Measurements from ENCODE around the gene SIGLEC9.
A peak's percentile ranks its signal among the peaks of the same experiment; 100 is the strongest.

Gene SIGLEC9

DNA sequence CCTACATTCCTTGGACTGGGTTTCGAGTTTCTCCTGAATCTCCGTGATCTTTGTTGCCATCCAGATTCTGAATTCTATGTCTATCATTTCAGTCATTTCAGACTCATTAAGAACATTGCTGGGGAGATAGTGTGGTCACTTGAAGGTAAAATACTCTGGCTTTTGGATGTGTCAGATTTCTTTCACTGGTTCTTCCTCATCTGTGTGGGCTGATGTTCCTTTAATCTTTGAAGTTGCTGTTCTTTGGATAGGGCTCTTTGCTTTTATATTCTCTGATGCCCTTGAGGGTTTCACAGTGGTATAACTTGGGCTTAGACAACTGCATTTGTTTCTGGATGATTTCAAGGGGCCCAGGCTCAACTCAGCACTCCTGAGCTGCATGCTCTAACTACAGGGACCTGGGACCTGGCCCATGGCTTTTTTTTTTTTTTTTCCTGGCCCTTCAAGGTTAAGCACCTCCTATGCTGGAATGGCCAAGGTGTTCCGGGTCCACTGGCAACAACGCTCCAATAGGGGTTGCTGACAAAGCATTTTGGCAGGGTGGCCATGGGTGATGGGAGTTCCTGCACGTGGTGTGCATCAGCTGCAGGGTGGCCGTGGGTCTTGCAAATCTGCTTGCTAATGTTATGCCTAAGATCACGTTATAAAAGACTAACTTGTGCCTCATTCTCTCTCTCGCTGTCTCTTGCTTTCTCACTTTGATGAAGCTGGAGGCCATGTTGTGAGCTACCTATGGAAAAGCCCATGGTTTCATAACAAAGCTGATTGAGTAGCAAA lies 11.5 kb downstream of the SIGLEC9 start:
- no peaks in the 10 kb centered on the region for H3K36me3 ChIP-seq
- H3K4me3 ChIP-seq: no peak overlapping the region
- H3K27me3 ChIP-seq: peaks cover 0 to 17% of the 10 kb centered on the region in 2 donors
- TF ChIP-seq CTCF (IDR thresholded peaks at IDR 0.05): no peak
- H3K9me3 ChIP-seq: no peaks in the 10 kb centered on the region
- peak in 1 of 2 donors; percentile 59 for DNase-seq
- peaks cover 0 to 3% (median 0%) of the 10 kb centered on the region in 4 donors for H3K4me1 ChIP-seq
- intact Hi-C loops (cut with DNase I; ENCODE audit: low total_unique reads): no loop called here
- H3K27ac ChIP-seq: no peak overlapping the region

DNA sequence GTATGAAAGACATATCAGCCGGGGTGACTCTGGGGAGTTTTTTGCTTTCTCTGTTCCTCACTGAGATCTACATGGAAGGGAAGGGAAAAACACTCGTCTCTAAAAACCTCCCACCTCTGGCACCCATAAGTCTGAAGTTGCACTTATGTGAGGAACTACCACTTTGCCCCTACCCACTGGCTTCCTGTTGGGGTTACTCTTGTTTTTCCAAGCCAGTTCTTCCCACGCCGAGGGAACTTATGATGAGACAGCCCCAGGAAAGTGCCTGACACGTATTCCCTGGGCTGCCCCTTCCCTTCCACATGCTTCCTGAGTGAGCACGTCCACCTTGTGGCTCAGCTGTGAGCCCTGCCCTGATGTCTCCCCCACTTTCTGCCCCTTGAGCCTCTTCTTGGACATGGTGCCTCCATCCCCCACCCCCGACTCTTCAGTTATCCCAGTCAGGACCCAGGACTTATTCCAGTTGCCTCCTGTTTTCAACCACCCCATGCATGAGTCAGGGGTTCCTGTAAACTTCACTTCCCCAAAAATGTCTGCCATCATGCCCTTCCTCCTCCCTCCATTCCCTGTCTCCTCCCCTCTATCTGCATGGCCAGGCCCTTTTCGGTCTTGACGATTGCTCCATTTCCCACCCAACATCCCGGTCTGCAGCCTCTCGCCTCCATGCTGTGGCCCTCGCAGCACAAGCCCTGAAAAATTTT lies 12.3 kb downstream of the SIGLEC9 start:
- intact Hi-C loops (cut with DNase I; ENCODE audit: low total_unique reads): no loop called here
- TF ChIP-seq CTCF (IDR thresholded peaks at IDR 0.05): no peak
- H3K4me1 ChIP-seq: peaks cover 0 to 3% (median 0%) of the 10 kb centered on the region in 4 donors

DNA sequence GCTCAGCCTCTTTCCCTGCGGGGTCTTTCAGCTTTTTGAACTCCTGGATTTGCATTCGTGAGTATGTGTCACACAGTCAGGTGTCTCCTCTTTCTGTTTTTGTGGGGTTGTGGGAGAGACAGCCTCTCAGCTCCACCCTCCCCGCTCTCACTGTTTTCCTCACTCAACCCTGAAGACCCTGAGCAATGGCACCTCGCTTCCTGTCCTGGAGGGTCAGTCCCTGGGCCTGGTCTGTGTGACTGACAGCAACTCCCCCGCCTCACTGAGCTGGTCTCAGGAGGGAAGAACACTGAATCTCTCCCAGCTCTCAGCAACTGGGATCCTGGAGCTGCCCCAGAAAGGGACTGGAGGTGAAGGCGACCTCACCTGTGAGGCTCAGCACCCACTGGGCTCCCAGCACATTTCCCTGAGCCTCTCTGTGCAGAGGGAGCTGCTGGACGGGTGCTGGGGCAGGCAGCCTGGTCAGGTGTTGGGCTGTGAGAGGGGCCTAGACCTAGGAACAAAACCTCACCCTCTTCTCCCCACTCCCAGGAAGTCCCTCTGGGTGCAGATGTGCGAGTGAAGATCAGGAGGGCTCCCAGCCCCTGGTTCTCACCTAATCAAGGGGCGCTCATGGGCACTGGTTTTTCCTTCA lies 13.2 kb downstream of the SIGLEC9 start:
- Histone ChIP-seq H3K27me3 (peaks cover 0 to 28% of the 10 kb centered on the region in 2 donors), H3K36me3 (no peaks in the 10 kb centered on the region), H3K4me3 (no peak overlapping the region), H3K4me1 (no peaks in the 10 kb centered on the region), H3K9me3 (no peaks in the 10 kb centered on the region), H3K27ac (no peak overlapping the region)
- no peak for TF ChIP-seq CTCF (IDR thresholded peaks at IDR 0.05)
- intact Hi-C loops (cut with DNase I; ENCODE audit: low total_unique reads): no loop called here
- DNase-seq: peak in 1 of 2 donors; percentile 27

More for the DNA sequence above, 12.3 kb downstream of the SIGLEC9 start:
- H3K36me3 ChIP-seq: no peaks in the 10 kb centered on the region
- H3K9me3 ChIP-seq: no peaks in the 10 kb centered on the region
- H3K27me3 ChIP-seq: peaks cover 0 to 24% of the 10 kb centered on the region in 2 donors
- H3K27ac ChIP-seq: no peak overlapping the region
- DNase-seq: peak; percentile 52 to 71
- H3K4me3 ChIP-seq: no peak overlapping the region

- H3K4me3 ChIP-seq: no peak overlapping the region
- H3K27ac ChIP-seq: no peak overlapping the region
- DNase-seq: peak; percentile 61 to 72
- intact Hi-C loops (cut with DNase I; ENCODE audit: low total_unique reads): no loop called here
- H3K4me1 ChIP-seq: no peaks in the 10 kb centered on the region
- no peaks in the 10 kb centered on the region for H3K9me3 ChIP-seq
- H3K27me3 ChIP-seq: peaks cover 0 to 28% of the 10 kb centered on the region in 2 donors
- no peak for TF ChIP-seq CTCF (IDR thresholded peaks at IDR 0.05)
- H3K36me3 ChIP-seq: no peaks in the 10 kb centered on the region
These were observed 13.9 kb downstream of the SIGLEC9 start for GRCh38 chr19:51138549-51138979.

GRCh38 chr19:51139299-51140014 lies 14.8 kb downstream of the SIGLEC9 start:
- intact Hi-C loops (cut with DNase I; ENCODE audit: low total_unique reads): no loop called here
- Histone ChIP-seq H3K4me1 (no peaks in the 10 kb centered on the region), H3K36me3 (no peaks in the 10 kb centered on the region), H3K4me3 (no peak overlapping the region), H3K27me3 (peaks cover 0 to 35% of the 10 kb centered on the region in 2 donors), H3K9me3 (no peaks in the 10 kb centered on the region), H3K27ac (no peak overlapping the region)
- no peak for TF ChIP-seq CTCF (IDR thresholded peaks at IDR 0.05)
- peak in 1 of 2 donors; percentile 53 for DNase-seq

All from tibial artery (tissue), 4 donors.